KMS-11 (cell line): ENCODE results near the gene TIMM17A.

Source experiments
- H2AFZ ChIP-seq: fragments of 200-600 bp; sonication (generic); 2 replicates; pipeline ENCODE4 v1.6.1; 2016; ENCODE audit warnings: antibody characterized with exemption, mixed run types, low read depth
- H3K27ac ChIP-seq: fragments of 200-600 bp; sonication (generic); 2 replicates; pipeline ENCODE4 v1.6.1; 2016; ENCODE audit warnings: mild to moderate bottlenecking, mixed run types
- H3K27me3 ChIP-seq: fragments of 200-600 bp; sonication (generic); 2 replicates; pipeline ENCODE4 v1.6.1; 2017; ENCODE audit warnings: mild to moderate bottlenecking, low read depth, mixed run types, moderate library complexity; ENCODE audit not compliant: insufficient read depth
- H3K36me3 ChIP-seq: fragments of 200-600 bp; sonication (generic); 2 replicates; pipeline ENCODE4 v1.6.1; 2017; ENCODE audit warnings: mild to moderate bottlenecking, mixed run types; ENCODE audit not compliant: insufficient read depth
- H3K4me1 ChIP-seq: fragments of 200-600 bp; sonication (generic); 2 replicates; pipeline ENCODE4 v1.6.1; 2016; ENCODE audit warnings: mild to moderate bottlenecking, low read depth, mixed run types; ENCODE audit not compliant: poor library complexity, severe bottlenecking
- H3K4me2 ChIP-seq: fragments of 200-600 bp; sonication (generic); 2 replicates; pipeline ENCODE4 v1.7.0; 2016; ENCODE audit warnings: mild to moderate bottlenecking, mixed run types
- H3K4me3 ChIP-seq: fragments of 200-600 bp; sonication (generic); IDR thresholded peaks from 2 replicates; pipeline ENCODE4 v1.6.1; 2017; ENCODE audit warnings: low read depth, low read length, mixed read lengths; ENCODE audit not compliant: insufficient read depth
- H3K79me2 ChIP-seq: fragments of 200-600 bp; sonication (generic); 2 replicates; pipeline ENCODE4 v1.6.1; 2016; ENCODE audit warnings: low read depth, mixed run types; ENCODE audit not compliant: insufficient read depth
- H3K9ac ChIP-seq: fragments of 200-600 bp; sonication (generic); 2 replicates; pipeline ENCODE4 v1.6.1; 2016; ENCODE audit warnings: mild to moderate bottlenecking, mixed run types
- H4K20me1 ChIP-seq: fragments of 200-600 bp; sonication (generic); 2 replicates; pipeline ENCODE4 v1.6.1; 2016; ENCODE audit warnings: mild to moderate bottlenecking, mixed run types; ENCODE audit not compliant: insufficient read depth
- CTCF ChIP-seq: fragments of 200-600 bp; sonication (generic); conservative IDR thresholded peaks from 2 replicates; pipeline ENCODE4 v1.6.1; 2017; ENCODE audit warnings: low read depth, mild to moderate bottlenecking, antibody characterized with exemption, low read length, moderate library complexity, mixed read lengths

Gene TIMM17A

GRCh38 chr1:201985355-201985754, 30.1 kb downstream of the TIMM17A start:
- Histone ChIP-seq H3K4me1 (peaks cover 20% of the 10 kb centered on the region), H3K27ac (no peak overlapping the region), H3K79me2 (peaks cover 25% of the 10 kb centered on the region; the same call in 1 of the 2 replicates), H3K4me3 (no peak overlapping the region), H3K9ac (no peak overlapping the region), H3K4me2 (no peak overlapping the region), H3K27me3 (no peaks in the 10 kb centered on the region), H2AFZ (no peak overlapping the region), H3K36me3 (no peaks in the 10 kb centered on the region), H4K20me1 (no peaks in the 10 kb centered on the region)
- no peak for TF ChIP-seq CTCF

- Histone ChIP-seq H3K79me2 (peaks cover 20% of the 10 kb centered on the region; the same call in 1 of the 2 replicates), H3K27me3 (no peaks in the 10 kb centered on the region), H4K20me1 (no peaks in the 10 kb centered on the region), H3K4me3 (no peak overlapping the region), H3K27ac (no peak overlapping the region), H3K36me3 (no peaks in the 10 kb centered on the region), H3K9ac (no peak overlapping the region), H3K4me2 (no peak overlapping the region), H3K4me1 (peaks cover 6% of the 10 kb centered on the region), H2AFZ (no peak overlapping the region)
- TF ChIP-seq CTCF, result no peak
Observed at GRCh38 chr1:201988601-201989000, 33.3 kb downstream of the TIMM17A start.

GRCh38 chr1:201989354-201990128, 34.2 kb downstream of the TIMM17A start:
- Histone ChIP-seq H3K4me2 (no peak overlapping the region), H3K9ac (no peak overlapping the region), H3K4me1 (no peaks in the 10 kb centered on the region), H3K27ac (no peak overlapping the region), H3K79me2 (peaks cover 11% of the 10 kb centered on the region; the same call in 1 of the 2 replicates), H2AFZ (no peak overlapping the region), H3K36me3 (no peaks in the 10 kb centered on the region), H3K4me3 (no peak overlapping the region), H4K20me1 (no peaks in the 10 kb centered on the region), H3K27me3 (no peaks in the 10 kb centered on the region)
- TF ChIP-seq CTCF, result no peak

- no peak for TF ChIP-seq CTCF
- Histone ChIP-seq H4K20me1 (no peaks in the 10 kb centered on the region), H3K36me3 (no peaks in the 10 kb centered on the region)
Observed at GRCh38 chr1:201990427-201990826, 35.1 kb downstream of the TIMM17A start.

More at GRCh38 chr1:201990427-201990826, 35.1 kb downstream of the TIMM17A start:
- no peak overlapping the region for H3K4me3 ChIP-seq
- H3K27me3 ChIP-seq, result no peaks in the 10 kb centered on the region
- H2AFZ ChIP-seq, result no peak overlapping the region
- no peak overlapping the region for H3K4me2 ChIP-seq
- no peak overlapping the region for H3K27ac ChIP-seq
- H3K4me1 ChIP-seq, result no peaks in the 10 kb centered on the region
- 0 out of 2 replicates have a peak, but pooled peaks cover 8% of the 10 kb centered on the region for H3K79me2 ChIP-seq
- no peak overlapping the region for H3K9ac ChIP-seq
